NCI-H187 treated with DMSO at 0.1 percent for 48 hours (cell line): Measurements from ENCODE around the gene JPH2.
A peak's percentile ranks its signal among the peaks of the same experiment; 100 is the strongest.

Source experiments
- DNase-seq: peaks from one replicate; lab custom pipeline; 2025; lab: John Stamatoyannopoulos, UW

JPH2 gene

GRCh38 chr20:44099832-44100231 is 87.2 kb downstream of the JPH2 start:
- DNase-seq = no peak

DNA sequence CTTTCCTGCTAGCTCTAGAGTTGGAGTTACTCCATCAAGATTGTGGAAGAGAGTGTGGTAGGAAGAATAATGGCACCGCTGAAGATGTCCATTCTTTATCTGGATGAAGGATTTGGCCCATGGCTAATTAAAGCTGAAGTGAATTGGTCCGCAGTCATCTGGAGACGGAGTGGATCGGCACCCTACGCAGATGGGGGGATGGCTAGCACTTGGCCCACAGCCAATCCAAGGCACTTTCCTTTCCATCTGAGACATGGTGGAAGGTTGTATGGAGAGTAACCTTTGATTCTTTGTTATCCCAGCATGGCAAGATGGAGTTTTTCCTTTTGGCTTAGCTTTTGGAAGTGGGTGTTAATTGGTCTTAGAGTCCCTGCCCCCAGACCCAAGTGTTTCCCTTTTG is 88.3 kb downstream of the JPH2 start:
- DNase-seq = no peak

- no peak for DNase-seq
Observed at GRCh38 chr20:44098256-44098630, 88.7 kb downstream of the JPH2 start.

GRCh38 chr20:44097521-44098255 is 89.3 kb downstream of the JPH2 start:
- no peak for DNase-seq

GRCh38 chr20:44095831-44096230 is 91.2 kb downstream of the JPH2 start:
- no peak for DNase-seq

GRCh38 chr20:44093249-44093582 is 93.8 kb downstream of the JPH2 start:
- no peak for DNase-seq

DNA sequence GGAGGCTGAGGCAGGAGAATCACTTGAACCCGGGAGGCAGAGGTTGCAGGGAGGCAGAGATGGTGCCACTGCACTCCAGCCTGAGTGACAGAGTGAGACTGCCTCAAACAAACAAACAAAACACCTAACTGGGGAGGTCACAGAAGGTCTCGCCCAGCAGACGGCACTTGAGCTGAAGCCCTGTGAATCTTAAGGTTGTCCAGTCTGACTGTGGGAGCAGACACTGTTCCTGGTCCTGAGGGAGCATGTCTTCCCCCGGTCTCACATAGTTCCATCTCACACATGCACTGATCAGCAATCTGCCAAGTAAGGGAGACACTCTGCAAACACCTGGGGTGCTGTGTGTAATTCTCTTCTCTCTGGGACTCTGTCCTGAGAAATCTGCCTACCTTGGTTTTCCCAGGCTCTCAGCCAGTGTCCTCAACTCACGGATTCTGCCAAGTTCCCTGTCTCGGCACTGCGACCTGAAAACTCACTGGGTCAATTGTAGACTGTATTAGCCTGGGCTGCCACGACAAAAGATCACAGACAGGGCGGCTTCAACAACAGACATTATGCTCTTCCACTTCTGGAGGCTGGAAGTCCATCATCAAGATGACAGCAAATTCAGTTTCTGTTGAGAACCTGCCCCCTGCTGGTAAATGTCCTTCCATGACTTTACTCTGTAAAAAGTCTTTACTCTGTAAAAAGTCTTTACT is 94.3 kb downstream of the JPH2 start:
- no peak for DNase-seq

- DNase-seq = no peak
Observed at GRCh38 chr20:44091026-44091425, 96.0 kb downstream of the JPH2 start.

- DNase-seq = no peak
Observed at GRCh38 chr20:44089987-44090674, 96.9 kb downstream of the JPH2 start.

DNA sequence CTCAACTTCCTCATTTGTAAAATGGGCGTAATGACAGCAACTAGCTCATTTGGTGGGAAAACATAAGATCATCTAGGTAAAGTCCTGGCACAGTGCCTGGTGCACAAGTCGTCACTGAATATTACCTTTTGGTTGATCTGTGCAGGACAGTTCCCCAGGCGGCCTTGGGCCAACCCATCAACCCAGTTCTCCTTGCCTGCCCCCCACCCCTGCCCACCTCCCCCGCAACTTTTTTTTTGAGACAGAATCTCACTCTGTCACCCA is 99.2 kb downstream of the JPH2 start:
- DNase-seq = no peak

GRCh38 chr20:44087051-44087856 is 99.7 kb downstream of the JPH2 start:
- no peak for DNase-seq

DNA sequence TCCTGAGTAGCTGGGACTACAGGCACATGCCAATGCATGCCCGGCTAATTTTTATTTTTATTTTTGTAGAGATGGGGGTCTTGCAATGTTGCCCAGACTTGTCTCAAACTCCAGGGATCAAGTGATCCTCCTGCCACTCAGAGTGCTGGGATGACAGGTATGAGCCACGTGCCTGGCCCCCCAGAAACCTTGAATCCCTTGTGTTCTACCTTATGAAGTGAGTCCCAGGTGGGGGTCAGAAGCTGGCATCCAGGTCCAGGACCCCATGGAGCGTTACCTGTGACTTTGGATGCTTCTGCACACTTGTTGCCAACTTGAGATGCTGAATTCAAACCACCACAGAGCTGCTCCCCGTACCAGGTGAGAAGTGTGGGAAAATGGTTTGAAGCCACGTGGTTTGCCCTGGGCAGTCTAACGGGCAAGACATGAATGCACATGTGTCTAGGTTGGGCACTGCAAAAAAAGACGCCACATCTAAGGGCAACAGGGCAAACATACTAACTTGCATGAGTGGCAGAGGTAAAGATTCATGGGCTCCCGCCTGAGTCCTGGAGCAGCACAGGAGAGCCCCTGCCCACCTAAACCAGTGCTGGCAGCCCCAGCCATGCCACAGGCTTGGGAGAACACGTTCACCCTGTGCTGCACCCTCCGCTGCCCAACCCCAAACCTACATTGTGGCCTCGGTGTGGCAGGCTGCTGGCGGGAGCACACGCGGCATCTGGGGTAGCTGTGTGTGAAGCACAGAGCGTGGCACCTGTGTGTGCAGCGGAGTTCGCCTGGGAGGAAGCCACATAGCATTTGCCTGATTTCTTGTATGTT is 101.2 kb downstream of the JPH2 start:
- DNase-seq = no peak

DNA sequence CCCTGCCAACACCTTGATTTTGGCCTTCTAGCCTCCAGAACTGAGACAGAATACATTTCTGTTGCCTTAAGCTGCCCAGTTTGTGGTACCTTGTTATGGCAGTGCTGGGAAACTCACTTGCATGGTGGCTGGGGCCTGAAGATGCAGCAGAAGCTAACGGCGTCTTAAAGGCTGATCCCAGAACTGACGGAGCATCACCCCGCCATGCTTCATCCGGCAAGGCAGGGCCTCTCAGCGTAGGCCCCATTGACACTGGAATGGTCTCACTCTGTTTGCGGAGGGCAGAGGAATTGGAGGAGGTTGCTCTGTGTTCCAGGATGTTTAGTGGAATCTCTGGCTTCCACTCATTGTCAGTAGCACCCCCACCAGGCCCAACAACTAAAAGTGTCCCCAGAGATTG is 102.1 kb downstream of the JPH2 start:
- no peak for DNase-seq

- DNase-seq = no peak
Observed at GRCh38 chr20:44084439-44084838, 102.5 kb downstream of the JPH2 start.

- no peak for DNase-seq
Observed at GRCh38 chr20:44083220-44083933, 103.6 kb downstream of the JPH2 start.

DNA sequence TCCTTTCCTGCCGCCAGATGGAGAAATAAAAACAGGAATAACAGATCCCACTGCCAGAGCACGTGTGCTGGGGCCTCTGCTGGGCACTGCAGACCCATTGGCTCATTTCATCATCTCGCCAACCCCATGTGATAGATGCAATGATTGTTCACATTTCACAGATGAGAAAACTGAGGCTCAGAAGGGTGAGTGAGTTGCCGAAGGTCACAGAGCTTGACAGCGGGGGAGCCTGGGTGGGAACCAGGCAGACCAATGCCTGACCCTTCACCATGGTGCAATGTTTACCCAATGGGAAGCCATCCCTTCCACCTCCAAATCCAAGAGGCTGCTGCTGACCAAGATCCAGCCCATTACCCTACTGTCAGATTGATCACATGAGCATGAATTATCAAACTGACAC is 105.1 kb downstream of the JPH2 start:
- DNase-seq = no peak

DNA sequence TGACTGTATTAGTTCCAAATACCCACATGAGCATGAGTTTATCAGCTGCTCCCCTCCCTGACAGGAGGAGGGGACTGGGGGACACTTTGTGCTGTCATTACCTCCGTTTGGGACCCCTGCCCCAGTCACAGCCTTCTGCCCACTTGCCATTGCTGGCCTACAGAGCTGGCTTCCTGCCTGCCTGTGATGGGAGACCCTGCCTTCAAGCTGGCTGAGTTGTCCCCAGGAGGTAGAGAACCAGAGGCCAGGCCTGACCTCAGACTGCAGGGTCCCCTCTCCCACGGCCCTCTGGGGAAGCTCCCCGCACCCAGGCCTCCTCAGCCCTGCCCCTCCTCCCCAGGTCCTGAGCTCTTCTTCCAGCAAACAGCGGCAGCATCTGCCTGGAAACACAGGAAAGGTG is 105.5 kb downstream of the JPH2 start:
- no peak for DNase-seq

- DNase-seq = peak; percentile 56
Observed at GRCh38 chr20:44080646-44081267, 106.2 kb downstream of the JPH2 start.

DNA sequence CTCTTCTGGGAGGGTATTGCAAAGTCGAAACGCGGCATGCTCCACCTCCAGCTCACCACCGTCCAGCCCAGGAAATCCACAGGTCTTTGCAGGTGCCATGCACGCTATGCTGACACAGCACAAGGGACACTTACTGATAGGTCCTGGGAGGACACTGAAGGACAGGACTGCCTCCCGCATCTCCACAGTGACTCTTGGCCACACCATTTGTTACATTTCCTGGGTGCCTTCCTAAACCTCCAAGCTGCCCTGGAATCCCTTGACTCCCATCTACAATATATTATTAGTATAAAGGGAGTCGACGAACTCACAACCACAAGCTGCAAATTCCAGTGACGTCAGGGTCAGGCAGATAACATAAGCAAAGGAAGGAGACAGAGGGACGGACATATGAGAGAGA is 106.9 kb downstream of the JPH2 start:
- no peak for DNase-seq

GRCh38 chr20:44079291-44079690 is 107.7 kb downstream of the JPH2 start:
- no peak for DNase-seq

DNA sequence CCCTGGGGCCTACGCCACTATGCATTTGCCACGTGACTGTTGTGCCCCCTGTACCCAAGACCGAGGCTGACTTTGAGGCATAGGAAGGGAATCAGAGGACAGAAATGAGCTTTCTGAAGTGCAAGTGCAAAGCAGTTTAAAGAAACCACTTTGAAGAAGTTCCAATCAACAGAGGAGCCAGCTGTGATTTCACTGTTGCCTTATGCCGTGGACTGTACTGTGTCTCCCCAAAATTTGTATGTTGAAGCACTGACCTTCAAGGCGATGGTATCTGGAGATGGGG is 111.1 kb downstream of the JPH2 start:
- DNase-seq = no peak
